Measurements from ENCODE around the gene CAMK1D.

- TF ChIP-seq GATA2 (IDR thresholded peaks at IDR 0.05; ENCODE audit: low read depth, low read length), result no peak
- TF ChIP-seq GATA3 (IDR thresholded peaks at IDR 0.05; ENCODE audit: low read depth, low read length), result no peak
Measured at GRCh38 chr10:12724807-12725579, 375.6 kb downstream of the CAMK1D start.
